Stimulated activated CD8-positive, alpha-beta memory T cell treated with anti-CD3 and anti-CD28 coated beads, Interleukin-4, amount 100 ng/mL, for 1 hour (primary cell): ENCODE measurements around the gene PASD1.

Experiments
- DNase-seq, 2 donors: peaks; one replicate each; pipeline ENCODE4 v3.0.0-alpha.2; 2020; ENCODE audit warnings: low read depth in 2 of 2, low spot score in 1 of 2

PASD1 gene

DNA sequence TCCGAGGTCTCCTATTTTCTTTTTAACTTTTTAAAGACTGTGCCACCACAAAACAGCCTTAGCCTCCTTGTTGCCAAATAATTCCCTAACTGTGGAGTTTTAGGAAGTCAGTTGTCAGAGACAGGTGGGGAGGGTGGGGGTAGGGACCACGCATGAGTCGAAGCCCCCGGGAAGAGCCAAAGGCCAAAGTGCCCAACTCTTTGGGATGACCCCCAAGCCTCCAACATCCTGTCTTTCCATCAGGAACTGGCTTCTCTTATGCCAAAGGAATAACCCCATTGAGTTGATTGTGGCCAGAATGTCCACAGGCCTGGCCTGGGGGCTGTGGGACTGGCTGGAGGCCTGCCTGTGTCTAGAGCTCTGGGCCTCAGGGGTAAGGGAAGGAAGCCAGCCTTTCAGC lies 137.6 kb downstream of the PASD1 start:
- no peak for DNase-seq

DNA sequence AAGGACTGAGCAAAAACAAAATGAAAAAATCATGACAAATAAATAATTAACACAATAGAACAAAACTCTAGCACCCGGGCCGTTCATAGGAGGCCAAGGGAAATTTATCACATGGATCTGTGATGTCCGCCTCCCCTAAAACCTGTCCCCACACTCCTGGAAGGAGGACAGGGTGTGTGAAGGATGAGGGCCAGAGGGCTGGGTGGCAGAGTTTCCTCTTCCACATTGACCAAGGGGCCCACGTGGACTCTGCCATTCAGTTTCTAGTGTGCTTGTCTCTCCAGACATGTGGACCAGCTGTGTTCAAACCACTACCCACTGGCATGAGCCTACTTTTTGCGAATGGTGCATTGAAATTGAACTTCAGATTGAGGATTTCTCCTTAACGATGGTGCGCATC lies 138.1 kb downstream of the PASD1 start:
- no peak for DNase-seq

DNA sequence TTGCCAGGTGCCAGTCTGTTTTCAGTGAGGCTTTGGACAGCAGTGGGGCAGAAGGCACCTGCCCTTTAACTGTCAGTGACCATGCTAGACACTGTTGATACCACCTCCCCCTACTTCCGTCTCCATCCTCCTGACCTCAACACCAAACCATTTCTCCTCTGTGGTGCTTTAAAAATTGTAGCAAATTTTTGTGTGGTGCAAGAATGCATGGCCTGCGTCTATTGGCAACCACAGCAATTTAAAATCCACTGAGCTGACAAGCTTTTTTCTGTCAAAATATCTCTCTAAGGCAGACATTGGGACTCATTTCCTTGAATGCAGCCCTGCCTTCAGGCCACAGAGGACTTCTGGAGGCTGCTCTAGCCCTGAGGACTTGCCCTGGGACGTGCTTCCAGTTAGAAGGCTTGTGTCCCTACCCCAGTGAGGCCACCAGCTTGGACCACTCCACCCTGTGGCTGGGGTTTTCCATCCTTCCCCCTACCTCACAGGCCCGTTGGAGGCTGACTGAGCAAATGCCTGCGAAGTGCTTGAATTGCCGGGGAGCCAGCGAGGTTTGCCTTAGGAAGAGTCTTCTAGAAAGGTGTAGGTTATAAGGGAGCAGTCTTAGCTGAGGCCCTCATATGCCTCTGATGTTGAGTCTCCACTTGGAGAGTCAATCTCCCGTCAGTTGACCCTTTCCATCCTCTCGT lies 138.7 kb downstream of the PASD1 start:
- no peak for DNase-seq

DNA sequence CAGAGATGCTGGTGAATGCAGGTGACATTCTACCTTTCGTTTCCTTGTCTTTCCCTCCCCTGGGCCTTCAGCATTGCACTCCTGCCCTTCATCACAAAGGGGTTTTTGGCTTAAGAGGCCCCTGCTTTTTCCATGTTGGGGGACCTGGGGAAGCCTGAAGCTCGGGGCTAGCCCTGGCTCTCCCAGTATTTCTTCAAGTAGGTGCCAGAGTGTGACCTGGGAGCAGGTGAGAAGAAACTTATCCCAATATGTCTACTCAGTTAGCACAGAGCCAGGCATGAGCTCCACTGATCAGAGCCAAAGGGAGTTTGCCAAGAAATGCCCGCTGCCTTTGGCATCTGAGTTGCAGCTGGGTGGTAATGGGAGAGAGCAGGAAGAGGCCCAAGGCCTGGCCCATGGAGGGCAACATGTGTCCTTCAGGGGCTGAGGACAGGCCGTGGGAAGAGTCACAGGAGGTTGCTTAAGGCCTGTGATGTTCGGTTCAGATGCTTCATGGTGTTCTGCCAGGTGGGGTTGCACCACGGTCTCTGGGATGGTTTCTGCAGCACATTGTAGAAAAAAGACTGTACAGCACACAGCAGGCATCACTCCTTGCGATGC lies 139.4 kb downstream of the PASD1 start:
- no peak for DNase-seq

DNA sequence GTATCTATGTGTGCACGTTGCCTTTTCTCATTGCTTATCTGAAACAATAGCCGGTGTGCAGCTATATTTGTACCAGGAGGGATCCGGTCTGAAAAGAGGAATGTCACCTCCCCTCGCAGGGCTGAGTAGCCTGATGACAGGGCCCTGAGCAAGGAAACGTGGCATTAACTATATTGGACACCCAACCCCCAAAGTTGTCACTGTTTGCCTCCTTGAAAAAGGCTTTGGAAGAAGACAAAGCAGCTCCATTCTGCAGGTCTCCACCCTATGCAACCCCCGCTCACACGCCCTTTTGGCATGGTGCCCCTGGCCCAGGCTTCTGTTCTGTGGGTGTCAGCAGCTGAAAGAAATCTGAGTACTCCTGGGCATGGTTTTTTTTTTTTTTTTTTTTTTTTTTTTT lies 140.0 kb downstream of the PASD1 start:
- DNase-seq = no peak

DNA sequence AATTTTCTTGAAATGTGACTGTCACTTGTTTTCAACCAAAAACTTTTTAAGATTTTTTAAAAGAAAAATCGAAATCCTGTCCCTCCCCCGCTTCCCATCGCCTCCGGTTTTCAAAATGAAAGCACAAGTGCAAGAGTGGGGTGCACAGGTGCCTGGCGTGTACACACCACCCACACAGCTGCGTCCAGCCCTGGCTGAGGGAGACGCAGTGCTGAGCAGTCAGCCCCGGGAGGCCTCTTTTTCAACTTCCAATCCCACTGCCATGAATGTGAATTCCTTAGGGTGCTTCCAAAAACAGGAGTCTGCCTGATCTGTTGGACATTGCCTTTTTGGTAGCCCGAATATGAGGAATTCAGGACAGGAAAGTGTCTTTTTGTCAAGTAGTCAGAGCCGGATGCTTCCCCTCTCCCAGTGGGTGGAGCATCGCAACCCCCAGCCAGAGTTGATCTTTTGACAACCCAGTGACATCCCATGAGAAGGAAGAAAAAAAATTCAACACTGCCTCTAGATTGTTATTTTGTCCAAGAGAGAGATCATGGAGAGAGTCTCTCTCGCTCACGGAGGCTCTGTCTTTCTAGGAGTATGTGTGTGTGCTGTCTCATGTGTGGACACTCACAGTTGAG lies 140.7 kb downstream of the PASD1 start:
- DNase-seq = no peak

DNA sequence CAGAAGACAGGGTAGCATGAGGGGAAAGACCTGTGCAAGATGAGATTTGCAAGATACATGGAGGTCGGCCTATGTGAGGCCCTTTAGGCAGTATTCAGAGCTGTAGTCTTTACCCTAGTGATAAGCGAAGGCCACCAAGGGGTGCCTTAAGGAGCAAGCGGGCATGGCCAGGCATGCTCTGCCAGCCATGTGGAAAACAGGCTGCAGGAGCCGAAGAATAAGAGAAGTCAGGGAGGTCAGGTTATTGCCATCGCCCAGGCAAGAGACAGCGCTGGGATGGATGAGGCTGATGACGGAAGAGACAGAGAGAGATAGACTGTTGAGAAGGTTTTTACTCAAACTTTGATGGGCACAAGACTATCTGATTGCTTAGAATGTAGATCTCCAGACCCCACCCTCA lies 145.3 kb downstream of the PASD1 start:
- no peak for DNase-seq

DNA sequence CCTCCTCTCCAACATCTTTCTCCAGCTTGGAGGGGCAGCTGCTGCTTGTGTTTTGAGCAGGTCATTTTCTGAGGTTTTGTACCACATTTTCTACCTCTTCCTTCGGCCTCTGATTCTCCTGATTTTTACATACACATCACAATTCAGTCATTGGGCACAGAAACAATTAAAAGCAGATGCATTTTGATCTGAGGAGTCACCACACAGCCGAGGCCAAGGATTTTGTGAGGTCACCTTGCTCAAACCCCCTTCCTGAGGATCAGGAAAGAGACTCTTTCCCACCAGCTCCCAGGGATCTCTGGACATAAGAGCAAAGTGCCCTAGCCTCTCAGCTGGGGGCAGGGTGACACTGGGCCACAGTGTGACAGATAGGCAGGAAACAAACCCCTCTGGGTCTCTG lies 147.0 kb downstream of the PASD1 start:
- DNase-seq = no peak

DNA sequence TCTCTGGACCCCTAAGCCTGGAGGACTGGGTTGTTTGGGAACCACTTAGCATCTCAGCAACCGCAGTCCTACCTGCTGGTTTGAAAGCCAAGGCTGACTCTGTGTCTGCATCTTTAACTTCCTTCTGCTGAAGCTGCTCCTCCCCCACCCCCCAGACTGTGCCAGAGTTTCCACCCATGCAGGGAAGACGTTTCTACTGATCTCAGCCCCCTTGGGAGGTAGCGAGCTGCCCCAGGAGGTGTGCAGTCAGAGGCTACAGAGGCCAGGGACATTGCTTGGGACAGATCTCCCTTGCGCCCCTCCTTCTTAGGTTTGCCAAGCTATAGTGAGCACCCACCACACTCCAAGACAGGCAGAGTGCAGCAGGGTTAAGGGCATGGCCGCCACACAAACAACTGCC lies 147.7 kb downstream of the PASD1 start:
- no peak for DNase-seq

DNA sequence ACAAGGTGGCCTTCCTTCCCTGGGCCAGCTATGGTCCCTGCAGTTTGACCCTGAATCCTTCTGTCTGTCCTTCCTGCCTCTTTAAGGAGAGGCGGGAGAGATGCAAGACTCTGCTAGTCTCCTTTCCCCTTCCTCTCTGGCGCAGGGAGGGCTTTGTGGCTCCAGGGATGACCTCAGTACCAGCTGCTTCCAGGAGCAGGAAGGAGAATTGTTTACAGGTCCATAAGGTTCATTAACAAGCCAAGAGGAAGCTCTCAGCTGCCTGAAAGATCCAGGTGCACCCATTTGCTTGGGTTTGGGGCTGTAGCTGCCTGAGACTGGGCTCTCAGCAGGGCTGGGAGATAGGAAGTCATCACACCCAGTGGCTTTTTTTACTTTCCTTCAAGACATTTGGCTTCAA lies 148.3 kb downstream of the PASD1 start:
- no peak for DNase-seq

DNA sequence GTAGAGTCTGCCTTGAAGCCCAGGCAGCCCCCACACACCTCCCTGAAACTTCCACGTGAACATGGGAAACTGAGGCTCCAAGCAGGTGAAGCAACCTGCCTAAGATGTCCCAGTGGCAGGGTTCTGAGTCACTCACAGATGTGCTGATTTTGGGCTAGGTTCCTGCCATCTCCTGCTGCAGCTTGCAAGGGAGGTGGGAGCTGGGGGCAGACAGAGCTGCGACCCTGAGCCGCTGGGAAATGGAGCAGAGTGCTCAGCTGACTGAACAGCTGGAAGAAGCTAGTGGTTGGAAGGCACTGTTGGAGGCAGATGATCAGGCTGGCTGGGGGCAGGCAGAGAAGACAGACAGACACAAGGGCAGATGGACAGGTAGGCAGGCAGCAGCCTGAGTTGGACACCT lies 148.8 kb downstream of the PASD1 start:
- DNase-seq = no peak

DNA sequence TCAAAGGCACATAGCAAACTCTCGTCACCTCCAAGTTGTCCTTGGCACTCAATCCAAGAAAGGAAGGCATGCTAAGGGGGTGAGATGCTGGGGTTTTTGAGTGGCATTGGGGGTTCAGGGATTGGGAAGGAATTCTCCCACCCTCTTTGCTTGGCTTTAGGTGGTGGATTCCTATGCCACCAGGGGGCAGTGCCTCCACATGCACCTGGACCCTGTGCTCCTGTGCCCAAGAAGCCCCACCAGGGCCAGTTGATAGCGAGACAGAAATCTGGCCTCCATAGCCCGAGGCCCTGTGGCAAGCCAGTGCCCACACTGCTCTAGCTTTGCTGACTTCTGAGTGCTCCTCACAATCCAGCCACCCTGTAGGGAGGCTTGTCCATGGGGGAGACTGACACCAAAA lies 150.4 kb downstream of the PASD1 start:
- no peak for DNase-seq

DNA sequence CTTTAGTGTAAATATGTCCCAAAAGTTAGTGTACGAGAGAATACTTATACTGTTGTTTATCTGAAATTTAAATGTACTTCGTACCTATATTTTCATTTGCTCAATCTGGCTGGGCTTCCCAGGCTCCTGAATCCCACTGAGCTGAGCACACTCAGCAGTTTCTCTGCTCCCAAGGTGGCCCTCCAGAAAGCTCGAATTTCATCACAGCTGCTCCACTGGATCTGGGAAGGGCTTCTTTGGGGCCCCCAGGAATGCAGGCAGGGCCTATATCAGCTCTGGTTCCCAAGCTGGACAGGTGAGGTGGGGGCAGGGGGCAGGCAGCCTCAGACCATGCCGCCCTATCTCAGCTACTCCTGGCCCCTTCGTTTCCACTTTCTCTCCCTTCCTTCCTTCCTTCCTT lies 150.9 kb downstream of the PASD1 start:
- no peak for DNase-seq

DNA sequence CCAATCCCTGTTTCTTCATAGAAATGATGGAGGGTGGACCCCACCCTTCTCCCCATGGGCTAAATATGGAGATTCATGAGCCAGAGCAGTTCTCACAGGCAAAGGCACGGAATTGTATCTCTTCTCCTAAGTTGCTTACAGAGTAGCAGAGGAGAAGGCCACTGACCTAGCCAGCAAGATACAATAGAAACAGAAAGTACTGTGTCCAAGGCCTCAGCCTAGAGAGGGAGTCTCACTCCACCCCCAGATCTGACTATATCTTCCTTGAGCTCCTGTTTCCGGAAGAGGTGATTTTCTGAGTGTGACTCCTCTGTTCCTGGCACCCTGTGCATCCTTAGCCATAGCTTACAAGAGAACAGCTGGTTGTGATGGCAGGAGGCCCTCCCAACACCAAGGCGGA lies 152.3 kb downstream of the PASD1 start, which contains the start of gene FATE1:
TSS of gene FATE1 (plus strand) at position 284 of the 400 bp plus-strand sequence. CDS start at position 369, 85 bp downstream.
- no peak for DNase-seq

DNA sequence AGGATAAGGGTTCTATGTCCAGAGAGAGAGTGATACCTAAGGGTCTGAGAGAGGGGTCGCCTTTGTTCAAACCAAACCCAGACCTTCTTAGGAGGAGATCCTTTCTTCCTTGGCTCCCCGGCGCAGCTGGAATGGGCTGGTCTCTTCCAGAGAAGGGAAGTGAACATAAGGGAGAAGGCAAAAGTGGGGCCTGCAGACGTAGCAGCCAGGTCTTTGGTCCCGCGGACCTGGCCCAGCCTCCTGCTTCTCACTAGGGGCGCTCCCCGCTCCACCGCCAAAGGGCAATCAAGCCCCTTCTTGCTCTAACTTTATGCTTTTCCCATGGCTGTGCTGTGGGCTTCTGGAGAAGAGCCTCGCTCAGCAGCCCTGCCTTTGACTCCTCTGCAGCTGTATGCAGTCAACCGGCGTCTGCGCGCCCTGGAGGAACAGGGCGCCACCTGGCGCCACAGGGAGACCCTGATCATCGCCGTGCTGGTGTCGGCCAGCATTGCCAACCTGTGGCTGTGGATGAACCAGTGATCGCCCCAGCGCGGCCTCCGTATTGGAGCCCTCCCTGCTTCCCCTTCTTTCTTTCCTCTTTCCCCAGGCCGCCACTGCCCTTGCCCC lies 158.9 kb downstream of the PASD1 start:
- DNase-seq = no peak

DNA sequence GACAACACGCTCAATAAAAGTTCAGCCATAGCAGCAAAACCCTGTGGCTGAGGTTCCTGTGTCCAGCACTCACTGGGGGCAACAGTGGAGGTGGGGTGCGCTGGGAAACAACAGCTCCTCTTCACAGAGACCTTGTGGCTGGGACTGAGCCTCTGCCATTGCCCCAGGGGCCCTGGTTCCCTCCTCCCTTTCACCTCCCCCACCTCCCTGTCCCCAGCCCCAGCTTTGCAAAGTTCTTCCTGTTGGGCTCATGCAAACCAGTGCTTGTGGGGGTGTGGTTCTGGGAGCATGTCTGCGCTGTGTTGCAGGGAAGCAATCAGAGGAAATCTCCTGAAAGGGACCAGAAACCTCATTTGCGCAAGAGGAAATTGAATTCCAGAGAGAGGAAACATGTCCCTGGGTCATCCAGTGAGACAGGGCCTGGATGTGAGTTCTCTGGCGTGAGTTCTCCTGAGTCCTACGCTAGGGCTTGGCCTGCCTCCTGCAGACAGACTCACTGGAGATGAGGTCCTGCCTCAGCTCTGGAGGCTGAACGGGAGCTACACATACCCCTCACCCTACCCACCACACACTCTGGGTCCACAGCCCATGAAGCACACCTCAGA lies 159.8 kb downstream of the PASD1 start:
- no peak for DNase-seq

DNA sequence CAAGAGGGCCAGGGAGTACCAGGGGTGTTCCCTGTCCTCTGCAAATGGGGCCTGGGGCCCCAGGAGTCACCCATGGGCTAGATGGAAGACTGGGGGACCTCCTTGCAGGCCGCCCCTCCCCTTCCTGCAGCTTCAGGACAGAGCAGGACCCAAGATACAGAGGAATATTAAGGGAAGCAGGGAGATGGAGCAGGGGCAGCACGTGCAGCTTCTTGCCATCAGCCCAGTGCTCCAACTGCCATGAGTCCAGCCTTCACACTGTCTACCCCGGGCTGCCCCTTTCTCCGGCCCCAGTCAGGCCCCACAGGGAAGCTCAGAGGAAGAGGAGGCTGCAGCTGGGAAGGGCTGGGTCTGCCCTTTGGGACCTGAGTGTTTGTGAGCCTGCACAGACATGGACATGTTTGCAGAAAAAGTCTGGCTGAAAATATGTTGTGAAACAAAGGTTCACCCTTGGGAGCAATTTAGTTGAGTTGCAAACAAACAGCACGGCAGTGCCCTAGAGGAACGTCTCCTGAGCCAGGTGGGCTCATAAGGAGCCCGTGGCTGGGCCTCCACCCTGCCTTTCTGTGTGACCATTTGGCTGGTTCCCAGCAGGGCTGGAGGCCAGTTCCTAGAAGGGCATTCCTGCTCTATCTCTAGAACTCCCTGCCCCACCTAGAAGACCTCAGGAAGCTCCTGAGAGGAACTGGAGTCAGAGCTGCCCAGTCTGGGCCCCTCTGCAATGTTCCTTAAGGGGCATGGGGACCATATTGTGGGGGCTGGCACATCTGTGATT lies 161.3 kb downstream of the PASD1 start:
- no peak for DNase-seq

DNA sequence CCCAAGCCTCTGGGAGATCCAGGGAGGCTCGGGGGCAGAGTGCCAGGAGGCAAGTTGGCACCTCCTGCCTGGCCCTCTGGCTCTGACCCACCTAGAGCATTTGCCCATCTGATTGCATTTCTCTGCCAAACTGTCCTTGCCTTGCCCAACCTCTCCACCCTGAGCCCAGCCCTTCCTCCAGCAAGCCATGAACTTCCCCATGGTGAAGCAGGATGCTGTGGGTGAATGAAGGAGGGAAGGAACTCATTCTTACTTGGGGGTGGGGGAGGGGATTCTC lies 161.8 kb downstream of the PASD1 start:
- DNase-seq = no peak
